MG63 (cell line): ENCODE data around the gene ZFYVE27. TPM values are rescaled to one million over a fixed set of nuclear protein-coding genes. Genes with fewer than 3 reads are reported as not detected.
A peak's percentile ranks its signal among the peaks of the same experiment; 100 is the strongest.

Experiments used
- DNase-seq: peaks from one replicate; pipeline ENCODE4 v3.0.0-alpha.2; 2020
- H3K27me3 ChIP-seq: fragments of 250-450 bp; sonication (Bioruptor Pico); 2 replicates; pipeline ENCODE4 v1.5.1; 2020; ENCODE audit warnings: mild to moderate bottlenecking, moderate library complexity
- H3K36me3 ChIP-seq: fragments of 250-450 bp; sonication (Bioruptor Pico); 2 replicates; pipeline ENCODE4 v1.5.1; 2020; ENCODE audit warnings: mild to moderate bottlenecking, moderate library complexity
- H3K4me3 ChIP-seq: fragments of 250-450 bp; sonication (Bioruptor Pico); 2 replicates; pipeline ENCODE4 v1.5.1; 2020; ENCODE audit warnings: mild to moderate bottlenecking, moderate library complexity
- H3K9me3 ChIP-seq: fragments of 250-450 bp; sonication (Bioruptor Pico); 2 replicates; pipeline ENCODE4 v1.5.1; 2020; ENCODE audit warnings: mild to moderate bottlenecking, moderate library complexity
- total RNA-seq: library from RNA; depleted of rRNA; stranded (reverse); fragments of >200 nt; shearing (Covaris generic); gene quantifications from 2 replicates; pipeline ENCODE4 v1.2.3, GENCODE V29; 2014; ENCODE audit warnings: low replicate concordance

Gene ZFYVE27
- total RNA-seq, 1 experiment from 2014 or later = 18.2 TPM

- H3K36me3 ChIP-seq = peaks cover 30% of the 10 kb centered on the region
- DNase-seq = no peak
- no peak overlapping the region for H3K4me3 ChIP-seq
- no peaks in the 10 kb centered on the region for H3K9me3 ChIP-seq
- H3K27me3 ChIP-seq = no peaks in the 10 kb centered on the region
Observed at GRCh38 chr10:97759946-97760345, 23.0 kb downstream of the ZFYVE27 start.

- H3K27me3 ChIP-seq = no peaks in the 10 kb centered on the region
- no peaks in the 10 kb centered on the region for H3K9me3 ChIP-seq
- H3K4me3 ChIP-seq = no peak overlapping the region
- DNase-seq = no peak
- H3K36me3 ChIP-seq = peaks cover 23% of the 10 kb centered on the region
Observed at GRCh38 chr10:97760461-97761257, 23.7 kb downstream of the ZFYVE27 start.

- DNase-seq = no peak
Observed at GRCh38 chr10:97761331-97761865, 24.5 kb downstream of the ZFYVE27 start.

GRCh38 chr10:97762056-97762455, 25.1 kb downstream of the ZFYVE27 start:
- H3K4me3 ChIP-seq = no peak overlapping the region
- H3K36me3 ChIP-seq = peaks cover 20% of the 10 kb centered on the region
- DNase-seq = no peak
- H3K27me3 ChIP-seq = no peaks in the 10 kb centered on the region
- no peaks in the 10 kb centered on the region for H3K9me3 ChIP-seq

More at GRCh38 chr10:97761331-97761865, 24.5 kb downstream of the ZFYVE27 start:
- H3K9me3 ChIP-seq = no peaks in the 10 kb centered on the region
- peaks cover 20% of the 10 kb centered on the region for H3K36me3 ChIP-seq
- H3K4me3 ChIP-seq = no peak overlapping the region
- no peaks in the 10 kb centered on the region for H3K27me3 ChIP-seq

GRCh38 chr10:97762816-97763215, 25.9 kb downstream of the ZFYVE27 start:
- no peak for DNase-seq
- peaks cover 15% of the 10 kb centered on the region for H3K36me3 ChIP-seq
- H3K9me3 ChIP-seq = no peaks in the 10 kb centered on the region
- no peaks in the 10 kb centered on the region for H3K27me3 ChIP-seq
- H3K4me3 ChIP-seq = no peak overlapping the region

- Histone ChIP-seq H3K4me3 (no peak overlapping the region), H3K36me3 (peaks cover 15% of the 10 kb centered on the region), H3K27me3 (no peaks in the 10 kb centered on the region), H3K9me3 (no peaks in the 10 kb centered on the region)
- DNase-seq = no peak
Observed at GRCh38 chr10:97763411-97763810, 26.5 kb downstream of the ZFYVE27 start.

- no peaks in the 10 kb centered on the region for H3K27me3 ChIP-seq
- no peaks in the 10 kb centered on the region for H3K9me3 ChIP-seq
- H3K36me3 ChIP-seq = peaks cover 15% of the 10 kb centered on the region
- no peak for DNase-seq
- H3K4me3 ChIP-seq = no peak overlapping the region
Observed at GRCh38 chr10:97763947-97764346, 27.0 kb downstream of the ZFYVE27 start.

GRCh38 chr10:97764519-97764931, 27.6 kb downstream of the ZFYVE27 start:
- no peak for DNase-seq
- Histone ChIP-seq H3K36me3 (peaks cover 10% of the 10 kb centered on the region), H3K4me3 (no peak overlapping the region), H3K9me3 (no peaks in the 10 kb centered on the region), H3K27me3 (no peaks in the 10 kb centered on the region)

- DNase-seq = no peak
- H3K36me3 ChIP-seq = peaks cover 3% of the 10 kb centered on the region
Observed at GRCh38 chr10:97765201-97765600, 28.3 kb downstream of the ZFYVE27 start.

GRCh38 chr10:97766106-97766810, 29.3 kb downstream of the ZFYVE27 start:
- Histone ChIP-seq H3K27me3 (peaks cover 8% of the 10 kb centered on the region), H3K4me3 (no peak overlapping the region), H3K36me3 (peaks cover 2% of the 10 kb centered on the region; the same call in 1 of the 2 replicates), H3K9me3 (no peaks in the 10 kb centered on the region)
- no peak for DNase-seq

More at GRCh38 chr10:97765201-97765600, 28.3 kb downstream of the ZFYVE27 start:
- no peaks in the 10 kb centered on the region for H3K9me3 ChIP-seq
- H3K27me3 ChIP-seq = no peaks in the 10 kb centered on the region
- H3K4me3 ChIP-seq = no peak overlapping the region

GRCh38 chr10:97766996-97767924, 30.3 kb downstream of the ZFYVE27 start:
- no peak overlapping the region for H3K4me3 ChIP-seq
- DNase-seq = no peak
- H3K36me3 ChIP-seq = no peaks in the 10 kb centered on the region
- H3K27me3 ChIP-seq = peaks cover 15% of the 10 kb centered on the region
- H3K9me3 ChIP-seq = no peaks in the 10 kb centered on the region

GRCh38 chr10:97768322-97769315, 31.7 kb downstream of the ZFYVE27 start:
- Histone ChIP-seq H3K27me3 (peaks cover 24% of the 10 kb centered on the region), H3K4me3 (no peak overlapping the region), H3K9me3 (no peaks in the 10 kb centered on the region), H3K36me3 (no peaks in the 10 kb centered on the region)
- DNase-seq = no peak

- H3K9me3 ChIP-seq = no peaks in the 10 kb centered on the region
Observed at GRCh38 chr10:97770255-97770654, 33.3 kb downstream of the ZFYVE27 start.

GRCh38 chr10:97771055-97771891, 34.3 kb downstream of the ZFYVE27 start:
- H3K27me3 ChIP-seq = peaks cover 24% of the 10 kb centered on the region
- no peaks in the 10 kb centered on the region for H3K36me3 ChIP-seq
- H3K4me3 ChIP-seq = no peak overlapping the region
- no peaks in the 10 kb centered on the region for H3K9me3 ChIP-seq
- peak; percentile 38 for DNase-seq

More at GRCh38 chr10:97770255-97770654, 33.3 kb downstream of the ZFYVE27 start:
- Histone ChIP-seq H3K4me3 (no peak overlapping the region), H3K36me3 (no peaks in the 10 kb centered on the region), H3K27me3 (peaks cover 24% of the 10 kb centered on the region)
- DNase-seq = no peak
